ENCODE data around the gene MNT.

DNA sequence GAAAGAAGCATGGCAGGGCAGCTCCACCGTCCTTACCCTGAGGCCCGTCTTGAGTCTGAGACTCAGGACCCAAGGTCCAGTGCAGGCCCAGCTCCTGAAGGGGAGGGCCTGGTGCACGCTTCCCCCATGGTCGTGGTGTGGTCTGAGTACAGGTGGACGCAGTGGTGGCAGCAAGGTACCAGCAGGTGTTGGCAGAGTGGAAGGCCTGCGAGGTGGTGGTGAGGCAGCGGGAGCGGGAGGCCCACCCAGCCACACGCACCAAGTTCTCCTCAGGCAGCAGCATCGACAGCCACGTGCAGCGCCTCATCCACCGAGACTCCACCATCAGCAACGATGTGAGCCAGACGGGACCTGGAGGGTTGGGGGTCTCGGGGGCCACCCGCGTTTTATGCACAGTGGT, 27.7 kb downstream of the MNT start:
- TF ChIP-seq, protein P1, sequence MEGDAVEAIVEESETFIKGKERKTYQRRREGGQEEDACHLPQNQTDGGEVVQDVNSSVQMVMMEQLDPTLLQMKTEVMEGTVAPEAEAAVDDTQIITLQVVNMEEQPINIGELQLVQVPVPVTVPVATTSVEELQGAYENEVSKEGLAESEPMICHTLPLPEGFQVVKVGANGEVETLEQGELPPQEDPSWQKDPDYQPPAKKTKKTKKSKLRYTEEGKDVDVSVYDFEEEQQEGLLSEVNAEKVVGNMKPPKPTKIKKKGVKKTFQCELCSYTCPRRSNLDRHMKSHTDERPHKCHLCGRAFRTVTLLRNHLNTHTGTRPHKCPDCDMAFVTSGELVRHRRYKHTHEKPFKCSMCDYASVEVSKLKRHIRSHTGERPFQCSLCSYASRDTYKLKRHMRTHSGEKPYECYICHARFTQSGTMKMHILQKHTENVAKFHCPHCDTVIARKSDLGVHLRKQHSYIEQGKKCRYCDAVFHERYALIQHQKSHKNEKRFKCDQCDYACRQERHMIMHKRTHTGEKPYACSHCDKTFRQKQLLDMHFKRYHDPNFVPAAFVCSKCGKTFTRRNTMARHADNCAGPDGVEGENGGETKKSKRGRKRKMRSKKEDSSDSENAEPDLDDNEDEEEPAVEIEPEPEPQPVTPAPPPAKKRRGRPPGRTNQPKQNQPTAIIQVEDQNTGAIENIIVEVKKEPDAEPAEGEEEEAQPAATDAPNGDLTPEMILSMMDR (IDR thresholded peaks at IDR 0.05 in 8 of 11, conservative IDR thresholded peaks at IDR 0.05 in 3 of 11), result no peak
- TF ChIP-seq POLR2AphosphoS5 (IDR thresholded peaks at IDR 0.05) (peak in 1 of 3 donors; percentile 40), POLR2A (IDR thresholded peaks at IDR 0.05) (no peak)

All from spleen (tissue), 7 donors.